Right lobe of liver (tissue), 4 donors: ENCODE data around the gene SHISA4.

Source experiments
- POLR2A ChIP-seq: fragments of 450-650 bp; IDR thresholded peaks from one replicate; pipeline ENCODE4 v1.6.1; 2017; ENCODE audit warnings: antibody characterized with exemption, mild to moderate bottlenecking
- TF ChIP-seq, protein P1 (sequence below), 4 donors: fragments of 200-600 bp in 3 of 4; fragments of 450-650 bp in 1 of 4; IDR thresholded peaks; one replicate each; pipeline versions ENCODE4 v1.5.1 to v1.8.0; 2016 to 2022; ENCODE audit warnings: antibody characterized with exemption in 4 of 4, mild to moderate bottlenecking in 2 of 4
- donor health status: DM: no; HTN: no; CAD: no.
- donor health status: DM: no; HTN: no; CAD: no.
- donor health status: DM: no; HTN: yes; CAD: no.

DNA sequence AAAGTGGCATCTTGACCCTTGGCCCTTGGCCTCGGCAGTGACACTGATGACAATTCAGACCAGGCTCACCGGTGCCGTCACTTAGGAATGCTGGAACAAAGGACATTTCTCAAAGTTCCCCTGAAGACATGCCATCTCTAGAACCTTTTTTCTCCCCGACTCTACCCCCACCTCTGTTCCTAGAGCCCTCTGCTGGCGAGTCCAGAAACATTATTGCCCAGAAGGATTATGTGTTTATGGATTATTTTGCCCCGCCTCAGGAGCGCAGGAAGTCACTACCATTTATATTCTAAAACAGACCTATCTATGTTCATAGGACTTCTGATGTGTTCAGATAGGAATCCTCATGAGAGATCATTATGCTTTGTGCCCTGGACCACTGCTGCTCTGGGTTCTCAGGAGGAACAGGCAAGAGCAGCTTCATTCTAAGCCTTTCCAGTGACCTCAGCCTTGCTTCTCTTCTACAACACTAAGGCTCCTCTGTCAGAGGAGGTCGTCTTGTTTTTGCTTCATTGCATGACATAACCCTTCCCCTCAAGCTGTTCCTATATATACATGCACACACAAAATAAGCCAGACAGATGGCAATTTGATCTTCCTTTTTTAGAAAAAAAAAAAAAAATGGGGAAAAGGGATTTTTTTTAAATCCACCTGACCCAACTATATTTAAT, 12.4 kb upstream of the SHISA4 start:
- no peak for TF ChIP-seq POLR2A
- TF ChIP-seq, protein P1, sequence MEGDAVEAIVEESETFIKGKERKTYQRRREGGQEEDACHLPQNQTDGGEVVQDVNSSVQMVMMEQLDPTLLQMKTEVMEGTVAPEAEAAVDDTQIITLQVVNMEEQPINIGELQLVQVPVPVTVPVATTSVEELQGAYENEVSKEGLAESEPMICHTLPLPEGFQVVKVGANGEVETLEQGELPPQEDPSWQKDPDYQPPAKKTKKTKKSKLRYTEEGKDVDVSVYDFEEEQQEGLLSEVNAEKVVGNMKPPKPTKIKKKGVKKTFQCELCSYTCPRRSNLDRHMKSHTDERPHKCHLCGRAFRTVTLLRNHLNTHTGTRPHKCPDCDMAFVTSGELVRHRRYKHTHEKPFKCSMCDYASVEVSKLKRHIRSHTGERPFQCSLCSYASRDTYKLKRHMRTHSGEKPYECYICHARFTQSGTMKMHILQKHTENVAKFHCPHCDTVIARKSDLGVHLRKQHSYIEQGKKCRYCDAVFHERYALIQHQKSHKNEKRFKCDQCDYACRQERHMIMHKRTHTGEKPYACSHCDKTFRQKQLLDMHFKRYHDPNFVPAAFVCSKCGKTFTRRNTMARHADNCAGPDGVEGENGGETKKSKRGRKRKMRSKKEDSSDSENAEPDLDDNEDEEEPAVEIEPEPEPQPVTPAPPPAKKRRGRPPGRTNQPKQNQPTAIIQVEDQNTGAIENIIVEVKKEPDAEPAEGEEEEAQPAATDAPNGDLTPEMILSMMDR (IDR thresholded peaks at IDR 0.05): peak; percentile 14 to 36 (median 30)
